NCI-H2107 (cell line): ENCODE data around the gene TRIO.
"Not testable (repeated sequence)": the region's sequence is repeated elsewhere in the genome, so short reads cannot be mapped to it uniquely, and the experiment has no call there.

ENCODE experiments used
- DNase-seq: peaks from one replicate; lab custom pipeline; 2025; lab: John Stamatoyannopoulos, UW

TRIO gene

DNA sequence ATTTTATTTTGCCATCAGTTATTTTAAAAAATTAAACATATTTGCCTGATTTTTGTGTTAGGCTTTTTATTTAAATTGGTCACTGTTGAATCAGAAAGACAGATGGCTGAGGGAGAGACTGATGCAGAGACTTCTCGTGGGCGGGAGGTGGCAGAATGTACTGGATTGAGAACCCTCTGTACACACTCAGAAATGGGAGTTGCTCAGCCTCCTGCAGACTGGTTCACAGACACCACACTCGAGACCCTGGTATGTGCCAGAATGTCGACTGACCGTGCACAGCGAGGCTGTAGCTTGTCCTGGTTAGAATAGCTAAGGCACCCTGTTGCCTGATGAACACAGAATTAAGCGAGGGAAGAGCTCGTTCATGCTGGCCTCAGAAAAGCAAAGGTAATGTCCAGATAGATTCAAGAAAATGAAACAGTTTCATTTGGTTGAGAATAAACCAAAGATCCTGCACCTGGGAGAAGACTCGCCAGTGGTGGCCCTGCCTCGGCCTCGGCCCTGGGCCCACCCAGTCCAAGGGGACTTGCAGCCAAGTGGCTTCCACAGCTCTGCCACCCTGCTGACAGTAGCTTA is 367.1 kb downstream of the TRIO start:
- no peak for DNase-seq

GRCh38 chr5:14510880-14511279 is 367.7 kb downstream of the TRIO start:
- DNase-seq = no peak

DNA sequence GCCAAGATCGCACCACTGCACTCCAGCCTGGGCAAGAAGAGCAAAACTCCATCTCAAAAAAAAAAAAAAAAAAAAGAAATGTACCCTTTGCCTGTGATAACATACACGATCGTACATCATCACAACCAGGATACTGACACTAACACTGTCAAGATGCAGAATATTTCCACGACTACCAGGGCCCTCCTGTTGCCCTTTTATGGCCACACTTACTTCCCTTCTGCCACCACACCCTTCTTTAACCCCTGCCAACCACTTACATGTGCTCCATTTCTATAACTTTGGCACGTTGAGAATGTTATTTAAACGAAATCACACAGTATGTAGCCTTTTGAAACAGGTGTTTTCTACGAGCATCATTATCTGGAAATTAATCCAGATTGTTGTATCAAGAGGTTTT is 369.4 kb downstream of the TRIO start:
- no peak for DNase-seq

GRCh38 chr5:14513266-14513665 is 370.1 kb downstream of the TRIO start:
- no peak for DNase-seq

DNA sequence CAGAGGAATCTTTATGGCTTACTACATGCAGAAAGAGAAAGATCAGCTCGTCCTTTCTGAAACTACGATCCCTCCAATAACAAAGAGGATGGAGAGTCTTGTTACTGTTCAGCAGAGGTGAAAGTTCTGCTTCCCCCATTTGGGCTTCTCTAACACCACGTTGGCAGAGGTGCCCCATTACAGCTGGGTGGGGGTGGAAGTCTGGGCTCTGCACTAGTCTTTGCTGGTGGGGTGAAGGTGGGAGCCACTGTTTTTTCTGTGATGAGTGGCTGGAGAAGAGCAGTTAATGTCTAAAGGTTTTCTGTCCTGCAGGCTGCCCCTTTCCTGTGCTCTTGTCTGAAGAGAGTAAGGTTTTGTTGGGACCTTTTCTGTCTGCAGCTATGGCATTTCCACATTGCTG is 373.8 kb downstream of the TRIO start:
- no peak for DNase-seq

DNA sequence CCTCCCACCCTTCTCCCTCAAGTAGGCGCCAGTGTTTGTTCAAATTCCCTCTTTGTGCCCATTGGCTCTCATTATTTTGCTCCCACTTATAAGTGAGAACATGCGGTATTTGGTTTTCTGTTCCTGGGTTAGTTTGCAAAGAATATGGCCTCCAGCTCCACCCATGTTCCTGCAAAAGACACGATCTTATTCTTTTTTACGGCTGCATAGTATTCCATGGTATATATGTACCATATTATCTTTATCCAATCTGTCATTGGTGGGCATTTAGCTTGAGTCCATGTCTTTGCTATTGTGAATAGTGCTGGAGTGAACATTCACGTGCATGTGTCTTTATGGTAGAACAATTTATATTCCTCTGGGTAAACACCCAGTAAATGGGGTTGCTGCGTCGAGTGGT is 375.5 kb downstream of the TRIO start:
- no peak for DNase-seq

DNA sequence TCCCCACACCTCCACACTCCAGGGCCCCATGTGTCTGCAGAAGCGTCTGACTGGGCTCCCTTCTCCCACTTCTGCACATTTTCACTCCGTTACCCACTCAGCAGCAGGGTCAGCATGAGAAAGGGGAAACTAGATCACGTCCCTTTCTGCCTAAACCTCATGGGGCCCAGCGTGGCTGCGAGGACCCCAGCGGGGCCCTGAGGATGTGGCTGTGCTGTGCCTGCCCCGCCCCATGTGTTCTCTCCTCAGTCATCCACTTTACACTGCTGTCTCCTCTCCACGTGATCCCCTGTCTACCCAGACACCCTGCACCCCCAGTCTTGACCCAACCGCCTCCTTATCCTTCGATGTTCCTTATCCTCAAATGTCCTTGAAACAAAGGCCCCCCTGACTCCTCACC is 378.6 kb downstream of the TRIO start:
- no peak for DNase-seq

DNA sequence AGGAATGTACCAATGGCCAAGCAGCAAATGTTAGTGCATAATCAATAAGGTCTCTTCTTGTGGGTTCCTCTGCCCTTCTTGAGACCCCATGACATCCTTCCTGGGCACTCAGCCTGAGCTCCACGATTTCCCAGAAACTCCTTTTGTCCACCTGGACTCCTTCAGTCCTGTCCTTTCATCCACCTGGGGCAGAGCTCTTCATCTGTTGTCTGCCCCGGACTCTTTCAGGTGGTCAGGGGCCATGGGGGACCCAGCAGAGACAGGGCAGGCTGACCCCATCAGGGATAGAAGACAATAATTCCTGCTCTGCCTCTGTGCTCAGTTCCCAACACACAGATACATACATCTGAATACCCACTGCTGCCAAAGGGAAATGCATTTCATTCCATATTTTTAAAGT is 379.6 kb downstream of the TRIO start:
- no peak for DNase-seq

DNA sequence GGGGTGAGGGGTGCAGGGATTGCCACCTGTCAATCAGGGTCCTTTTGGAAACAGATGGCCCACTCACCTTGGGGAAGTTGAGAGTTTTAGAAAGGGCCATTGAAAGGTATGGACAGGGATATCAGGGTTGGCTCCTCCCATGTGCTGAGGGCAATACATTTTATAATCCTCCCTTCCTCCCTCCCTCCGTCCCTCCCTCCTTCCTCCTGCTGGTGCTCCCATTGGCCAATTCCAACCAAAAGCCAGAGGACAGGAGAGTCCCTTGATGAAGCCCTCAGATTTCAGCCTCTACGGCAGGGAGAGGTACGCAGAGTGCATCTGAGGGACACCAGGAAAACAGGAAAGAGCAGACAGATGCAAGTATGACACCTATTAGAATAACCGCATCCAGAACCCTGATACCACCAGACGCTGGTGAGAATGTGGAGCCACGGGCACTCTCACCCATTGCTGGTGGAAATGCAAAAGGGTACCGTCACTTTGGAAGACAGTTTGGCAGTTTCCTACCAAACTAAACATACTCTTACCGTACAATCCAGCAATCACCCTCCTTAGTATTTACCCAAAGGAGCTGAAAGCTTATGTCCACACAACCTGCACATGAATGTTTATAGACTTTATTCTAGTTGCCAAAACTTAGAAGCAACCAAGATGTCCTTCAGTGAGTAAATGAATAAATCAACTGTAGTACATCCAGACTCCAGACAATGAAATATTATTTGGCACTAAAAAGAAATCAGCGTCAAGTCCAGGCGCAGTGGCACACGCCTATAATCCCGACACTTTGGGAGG is 380.3 kb downstream of the TRIO start:
- no peak for DNase-seq

DNA sequence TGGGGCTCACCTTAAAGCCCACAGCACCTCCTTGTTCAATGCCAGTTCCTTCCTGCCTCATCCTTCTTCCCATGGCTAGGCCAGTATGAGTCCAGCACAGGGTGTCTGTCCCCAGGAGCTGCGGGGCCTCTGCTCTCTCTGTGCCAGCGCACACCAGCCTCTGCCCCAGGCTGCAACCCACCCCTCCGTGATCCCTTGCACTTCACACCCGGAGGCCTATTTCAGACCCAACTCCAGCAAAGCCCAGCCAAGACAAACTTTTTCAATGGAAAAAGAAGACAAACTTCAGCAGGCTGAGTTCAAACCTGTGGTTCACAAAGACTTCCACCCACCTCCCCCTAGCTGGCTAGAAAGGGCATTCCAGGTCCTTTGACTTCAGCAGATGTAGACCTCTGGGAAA is 382.3 kb downstream of the TRIO start:
- no peak for DNase-seq

GRCh38 chr5:14526493-14526892 is 383.4 kb downstream of the TRIO start:
- no peak for DNase-seq

DNA sequence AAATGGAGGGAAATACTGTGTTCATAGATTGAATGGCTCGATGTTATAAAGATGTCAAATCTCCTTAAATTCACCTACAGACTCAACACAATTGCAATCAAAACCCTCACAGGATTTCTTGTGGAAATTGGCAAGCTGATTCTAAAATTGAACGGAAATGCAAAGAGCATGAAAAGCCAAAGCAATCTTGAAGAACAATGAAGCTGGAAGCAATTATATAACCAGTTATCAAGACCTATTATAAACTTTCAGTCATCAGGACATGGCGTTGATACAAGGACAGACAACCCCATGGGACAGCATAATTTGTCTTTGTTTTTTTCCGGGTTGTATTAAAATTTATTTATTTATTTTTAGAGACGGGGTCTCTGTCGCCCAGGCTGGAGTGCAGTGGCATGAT is 385.0 kb downstream of the TRIO start:
- no peak for DNase-seq

- no peak for DNase-seq
These were observed 385.8 kb downstream of the TRIO start for GRCh38 chr5:14528926-14529325.

GRCh38 chr5:14531668-14532067 is 388.5 kb downstream of the TRIO start:
- DNase-seq = no peak

DNA sequence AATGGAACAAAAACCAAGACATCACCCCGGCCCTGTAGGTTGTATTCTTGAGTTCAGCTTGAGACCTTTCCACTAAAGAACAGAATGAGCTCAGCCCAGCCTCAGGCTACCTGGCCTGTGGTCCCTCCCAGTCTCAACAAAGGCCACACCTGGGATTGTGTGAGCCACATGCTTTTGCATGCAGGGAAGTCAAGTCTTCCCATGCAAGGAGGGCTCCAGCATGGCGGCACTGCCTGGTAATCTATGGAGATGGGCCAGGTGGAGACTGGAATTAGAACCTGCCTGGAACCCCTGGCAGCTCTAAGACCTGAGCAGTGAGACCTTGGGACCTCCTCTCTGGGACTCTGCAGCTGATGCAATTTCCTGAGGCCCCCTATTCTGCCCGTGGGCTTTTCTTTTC is 389.0 kb downstream of the TRIO start:
- no peak for DNase-seq

GRCh38 chr5:14534773-14535172 is 391.6 kb downstream of the TRIO start:
- DNase-seq = no peak

- no peak for DNase-seq
These were observed 402.2 kb downstream of the TRIO start for GRCh38 chr5:14545308-14545707.

DNA sequence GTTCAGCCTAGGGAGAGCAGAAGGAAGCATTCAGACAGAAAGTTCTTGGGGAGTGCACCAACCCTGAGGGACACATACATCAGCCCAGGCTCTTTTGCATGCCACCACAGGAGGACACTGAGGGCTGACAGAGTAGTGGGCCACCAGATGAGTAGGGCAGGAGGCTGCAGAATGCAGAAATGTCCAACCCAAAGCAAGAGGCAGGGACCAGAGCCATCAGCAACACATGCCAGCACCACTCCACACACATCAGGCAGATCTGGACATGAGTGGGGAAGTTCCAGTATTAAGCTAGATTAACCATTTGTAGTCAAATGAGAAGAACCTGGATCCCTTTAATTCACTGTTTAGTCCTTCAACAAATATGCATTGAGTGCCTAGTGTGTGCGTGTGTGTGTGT is 402.7 kb downstream of the TRIO start:
- no peak for DNase-seq

GRCh38 chr5:14547666-14548065 is 404.5 kb downstream of the TRIO start:
- DNase-seq = no peak

- DNase-seq = no peak
These were observed 408.1 kb downstream of the TRIO start for GRCh38 chr5:14551211-14551610.

DNA sequence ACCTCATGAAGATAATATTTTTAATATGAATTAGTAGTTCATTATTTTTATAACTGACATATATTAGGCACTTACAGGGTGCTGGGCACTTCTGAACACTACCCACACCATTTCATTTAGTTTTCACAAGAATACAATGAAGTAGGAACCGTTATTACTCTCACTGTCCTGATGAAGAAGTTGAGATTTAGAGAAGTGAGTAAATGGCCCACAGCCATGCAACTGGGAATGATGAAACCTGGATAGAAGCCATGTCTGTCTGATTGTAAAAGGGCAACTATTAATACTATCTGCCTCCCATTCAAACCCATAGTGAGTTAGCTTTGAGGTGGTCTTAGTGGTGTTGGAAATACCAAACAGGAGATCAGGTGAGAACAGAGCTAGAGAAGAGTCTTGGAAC is 408.9 kb downstream of the TRIO start:
- DNase-seq = no peak

GRCh38 chr5:14554288-14554687 is 411.1 kb downstream of the TRIO start:
- DNase-seq = not testable (repeated sequence)

- no peak for DNase-seq
These were observed 412.9 kb downstream of the TRIO start for GRCh38 chr5:14556015-14556414.

DNA sequence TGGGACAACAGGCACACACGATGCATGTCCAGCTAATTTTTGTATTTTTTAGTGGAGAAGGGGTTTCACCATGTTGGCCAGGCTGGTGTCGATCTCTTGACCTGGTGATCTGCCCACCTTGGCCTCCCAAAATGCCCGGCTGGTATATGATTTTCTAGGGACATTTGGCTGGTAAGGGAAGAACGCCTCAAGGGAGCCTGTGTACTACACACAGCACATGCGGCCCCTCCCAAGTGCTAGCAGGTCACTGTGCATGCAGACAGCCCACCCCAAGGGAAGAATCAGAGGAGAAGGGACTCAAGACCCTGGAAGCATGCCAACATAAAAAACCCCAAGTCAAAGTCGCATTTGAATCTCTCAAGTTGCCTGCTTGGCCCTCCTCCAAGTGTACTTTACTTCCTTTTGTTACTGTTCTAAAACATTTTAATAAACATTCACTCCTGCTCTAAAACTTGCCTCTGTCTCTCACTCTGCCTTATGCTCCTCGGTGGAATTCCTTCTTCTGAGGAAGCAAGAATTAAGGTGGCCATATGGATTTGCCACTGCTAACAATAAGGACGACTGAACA is 414.1 kb downstream of the TRIO start:
- no peak for DNase-seq
